ENCODE results near the gene LCN10. TPM values are rescaled to one million over a fixed set of nuclear protein-coding genes. Genes with fewer than 3 reads are reported as not detected.
A peak's percentile ranks its signal among the peaks of the same experiment; 100 is the strongest.

The LCN10 gene
- total RNA-seq, 2 donors from 2014 or later = 0.21 to 0.45 TPM

DNA sequence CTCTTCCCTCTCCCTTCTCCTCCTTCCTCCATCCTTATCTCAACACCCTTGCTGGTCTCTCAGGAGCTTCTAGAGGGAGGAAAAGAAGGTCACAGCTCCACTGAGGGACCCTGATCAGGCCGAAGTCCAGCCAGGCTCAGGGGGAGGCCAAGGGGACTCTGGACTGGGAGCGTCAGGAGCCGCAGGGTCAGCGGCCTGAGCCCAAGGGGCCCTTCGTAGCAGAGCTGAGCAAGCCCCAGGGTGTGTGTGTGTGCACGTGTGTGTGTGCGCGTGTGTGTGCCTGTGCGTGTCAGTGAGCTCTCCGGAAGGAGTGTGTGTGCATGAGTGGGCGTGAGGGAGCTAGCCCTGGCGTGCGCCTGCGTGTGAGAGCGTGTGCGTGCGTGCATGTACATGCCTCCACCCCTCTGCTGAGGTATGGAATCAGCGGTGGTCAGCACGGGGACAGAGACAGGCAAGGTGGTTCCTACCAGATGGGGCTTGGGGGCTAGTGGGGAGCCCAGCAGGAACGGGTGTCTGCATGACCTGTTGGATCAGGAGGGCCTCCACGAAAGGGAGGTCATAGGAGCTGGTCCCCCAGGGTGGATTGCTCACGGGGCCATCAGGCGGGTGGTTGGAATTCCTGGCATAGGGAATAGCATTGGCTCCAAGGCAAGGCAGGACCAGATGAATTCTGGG lies 45.5 kb downstream of the LCN10 start:
- H3K27ac Mint-ChIP-seq = peak overlapping the region in 1 of 2 donors; percentile 28
- peaks cover 17 to 25% of the 10 kb centered on the region in 2 donors for H3K4me1 Mint-ChIP-seq (ENCODE audit: low read depth in 2 of 2)
- ATAC-seq (no peak), DNase-seq (ENCODE audit: low spot score) (no peak)
- no peaks in the 10 kb centered on the region for H3K36me3 Mint-ChIP-seq
- H3K27me3 Mint-ChIP-seq = peaks cover 7 to 17% of the 10 kb centered on the region in 2 donors
- no peaks in the 10 kb centered on the region for H3K9me3 Mint-ChIP-seq
- no peak overlapping the region for H3K4me3 Mint-ChIP-seq

DNA sequence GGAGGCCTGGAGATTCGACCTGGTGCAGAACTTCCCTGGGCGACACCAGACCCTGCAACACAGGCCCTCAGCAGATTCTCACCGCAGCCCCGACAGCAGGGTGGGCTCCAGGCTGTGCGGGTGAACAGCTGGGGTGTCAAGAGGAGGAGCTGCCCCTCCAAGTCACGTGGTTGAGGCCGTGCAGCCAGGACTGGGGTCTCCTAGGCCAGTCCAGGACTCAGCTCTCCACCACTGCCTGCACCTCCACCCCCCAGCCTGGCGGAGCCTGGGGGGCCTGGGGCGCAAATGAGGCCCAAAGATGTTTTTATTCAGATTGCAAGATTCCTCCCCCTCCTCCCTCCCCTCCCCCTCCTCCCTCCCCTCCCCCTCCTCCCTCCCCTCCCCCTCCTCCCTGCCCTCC lies 46.2 kb downstream of the LCN10 start:
- Mint-ChIP-seq H3K4me1 (ENCODE audit: low read depth in 2 of 2) (peaks cover 14 to 19% of the 10 kb centered on the region in 2 donors), H3K9me3 (no peaks in the 10 kb centered on the region), H3K36me3 (no peaks in the 10 kb centered on the region), H3K4me3 (no peak overlapping the region), H3K27me3 (peaks cover 7 to 12% of the 10 kb centered on the region in 2 donors), H3K27ac (no peak overlapping the region)
- no peak for ATAC-seq
- no peak for DNase-seq (ENCODE audit: low spot score)

DNA sequence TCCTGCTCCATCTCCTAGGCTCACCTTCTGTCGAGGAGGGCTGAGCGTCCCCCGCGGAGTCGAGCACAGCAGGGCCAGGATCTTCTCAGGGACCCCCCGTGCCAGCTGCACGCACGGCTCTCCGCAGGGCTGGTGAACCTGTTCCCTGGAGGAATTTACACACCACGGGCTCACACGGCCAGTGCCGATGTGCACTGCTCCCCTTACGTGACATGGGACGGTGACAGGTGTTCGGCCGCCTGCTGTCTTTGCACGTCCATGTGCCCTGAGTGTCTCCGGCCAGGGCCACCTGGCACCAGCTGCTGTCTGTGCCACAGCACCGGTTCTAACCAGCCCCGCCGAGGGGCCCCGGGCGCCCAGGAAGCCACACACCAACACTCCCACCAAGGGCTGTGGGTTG lies 46.8 kb downstream of the LCN10 start:
- H3K27me3 Mint-ChIP-seq = peaks cover 7 to 11% of the 10 kb centered on the region in 2 donors
- H3K4me3 Mint-ChIP-seq = no peak overlapping the region
- DNase-seq (ENCODE audit: low spot score) (no peak), ATAC-seq (no peak)
- H3K4me1 Mint-ChIP-seq (ENCODE audit: low read depth in 2 of 2) = peaks cover 8 to 13% of the 10 kb centered on the region in 2 donors
- no peaks in the 10 kb centered on the region for H3K9me3 Mint-ChIP-seq
- no peaks in the 10 kb centered on the region for H3K36me3 Mint-ChIP-seq
- no peak overlapping the region for H3K27ac Mint-ChIP-seq

DNA sequence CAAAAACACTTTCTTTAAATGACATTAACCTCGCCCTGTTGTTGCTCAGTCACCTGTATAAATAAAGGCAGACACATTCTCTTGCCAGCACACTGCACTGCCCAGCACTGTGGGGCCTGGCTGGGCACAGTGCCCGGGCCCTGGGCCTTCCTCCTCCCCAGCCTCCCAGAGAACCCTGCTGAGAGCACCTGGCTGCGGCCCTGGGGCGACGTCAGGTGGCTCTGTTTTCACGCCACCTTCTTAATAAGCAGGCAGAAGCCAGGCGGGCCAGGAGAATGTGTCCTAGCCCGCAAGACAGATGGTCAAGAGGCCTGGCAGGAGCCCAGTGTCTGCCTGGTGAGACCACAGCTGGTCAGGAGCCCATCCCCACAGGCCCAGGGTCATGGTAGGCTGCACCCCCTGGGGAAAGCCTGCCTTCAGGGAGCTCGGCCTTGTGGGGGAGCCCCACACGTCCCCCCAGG lies 47.3 kb downstream of the LCN10 start:
- H3K27me3 Mint-ChIP-seq = peaks cover 7 to 11% of the 10 kb centered on the region in 2 donors
- H3K36me3 Mint-ChIP-seq = no peaks in the 10 kb centered on the region
- DNase-seq (ENCODE audit: low spot score) (no peak), ATAC-seq (no peak)
- H3K4me1 Mint-ChIP-seq (ENCODE audit: low read depth in 2 of 2) = peaks cover 6 to 10% of the 10 kb centered on the region in 2 donors
- H3K27ac Mint-ChIP-seq = no peak overlapping the region
- H3K9me3 Mint-ChIP-seq = no peaks in the 10 kb centered on the region
- no peak overlapping the region for H3K4me3 Mint-ChIP-seq

DNA sequence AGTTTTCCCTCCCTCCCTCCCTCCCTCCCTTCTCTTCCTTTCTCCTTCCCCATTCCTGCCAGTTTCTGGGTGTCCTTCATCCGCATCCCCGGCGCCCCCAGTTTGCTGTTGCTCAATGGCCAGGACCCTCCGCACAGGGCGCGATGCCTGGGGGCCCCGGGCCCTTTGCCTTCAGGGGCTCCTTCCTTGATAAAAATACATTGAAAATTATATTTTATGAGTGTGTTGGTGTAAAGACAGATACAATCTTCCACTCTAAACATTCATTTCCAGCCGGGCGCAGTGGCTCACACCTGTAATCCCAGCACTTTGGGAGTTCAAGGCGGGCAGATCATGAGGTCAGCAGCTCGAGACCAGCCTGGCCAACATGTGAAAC lies 47.9 kb downstream of the LCN10 start:
- Mint-ChIP-seq H3K9me3 (no peaks in the 10 kb centered on the region), H3K36me3 (no peaks in the 10 kb centered on the region), H3K27ac (no peak overlapping the region), H3K4me1 (ENCODE audit: low read depth in 2 of 2) (peaks cover 2 to 6% of the 10 kb centered on the region in 2 donors), H3K4me3 (no peak overlapping the region), H3K27me3 (peaks cover 7 to 11% of the 10 kb centered on the region in 2 donors)
- DNase-seq (ENCODE audit: low spot score) = no peak
- ATAC-seq = no peak

DNA sequence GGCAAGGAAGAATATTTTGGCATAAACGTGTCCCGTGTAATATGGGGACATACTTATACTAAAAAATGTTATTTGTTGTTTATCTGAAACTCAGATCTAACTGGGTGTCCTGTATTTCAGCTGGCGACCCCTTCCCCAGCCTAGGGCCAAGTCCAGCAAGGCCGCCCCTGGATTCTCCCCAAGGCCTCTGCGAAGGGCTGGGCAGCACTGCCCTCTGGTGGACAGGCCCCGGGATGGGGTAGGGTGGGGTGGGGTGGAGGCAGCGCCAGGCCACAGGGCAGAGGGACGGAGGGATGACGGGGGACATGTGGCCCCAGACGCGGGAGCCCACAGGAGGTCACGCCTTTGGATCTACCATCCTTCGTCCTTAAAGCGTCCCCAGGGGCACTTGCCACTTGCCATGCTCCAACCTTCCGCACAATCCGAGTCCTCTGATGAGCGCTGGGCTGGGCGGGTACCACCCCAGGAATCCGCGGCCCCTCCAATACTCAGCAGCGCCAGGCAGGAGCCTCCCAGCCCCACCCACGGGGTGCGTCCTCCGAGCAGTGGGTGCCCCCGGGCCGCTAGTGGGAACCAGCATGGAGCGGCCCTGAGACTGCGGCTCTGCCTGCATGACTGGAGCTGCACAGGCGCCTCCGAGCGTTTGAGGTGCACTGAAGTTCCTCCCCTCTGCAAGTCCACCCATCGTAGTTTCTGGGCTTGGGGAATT lies 48.4 kb downstream of the LCN10 start:
- Mint-ChIP-seq H3K4me1 (ENCODE audit: low read depth in 2 of 2) (peaks cover 2 to 6% of the 10 kb centered on the region in 2 donors), H3K9me3 (no peaks in the 10 kb centered on the region), H3K27ac (no peak overlapping the region)

DNA sequence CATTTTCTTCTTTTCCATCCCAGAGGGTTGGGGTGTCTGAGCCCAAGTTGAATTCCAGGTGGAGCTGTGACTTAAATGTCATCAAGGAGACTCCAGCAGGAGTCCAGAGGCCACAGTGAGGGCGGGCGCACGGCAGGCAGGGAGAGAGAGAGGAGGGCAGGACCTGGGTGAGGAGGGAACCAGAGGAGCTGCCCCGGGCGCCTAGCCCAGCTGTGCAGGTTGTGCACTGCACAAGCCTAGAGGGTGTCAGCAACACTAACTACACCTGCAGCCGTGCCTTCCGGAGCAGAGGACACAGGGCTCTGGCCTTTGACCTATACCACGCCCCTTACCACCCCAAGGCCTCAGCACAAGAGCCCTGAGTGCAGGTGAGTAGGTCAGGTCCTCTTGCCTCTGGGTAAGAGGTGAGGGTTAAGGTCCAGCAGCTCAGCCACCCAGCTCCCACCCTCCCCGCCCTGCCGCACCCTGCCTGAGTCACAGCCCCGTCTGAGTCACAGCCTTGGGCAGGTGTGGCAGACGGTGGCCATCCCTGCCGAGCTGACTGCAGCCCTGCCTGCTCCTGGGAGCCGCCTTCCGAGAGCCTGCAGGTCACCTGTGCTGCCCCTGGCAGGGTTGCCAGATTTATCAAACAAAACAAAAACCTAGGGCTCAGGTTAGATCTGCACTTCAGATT lies 49.1 kb downstream of the LCN10 start:
- H3K27ac Mint-ChIP-seq = no peak overlapping the region
- DNase-seq (ENCODE audit: low spot score) (no peak), ATAC-seq (no peak)
- no peaks in the 10 kb centered on the region for H3K36me3 Mint-ChIP-seq
- H3K27me3 Mint-ChIP-seq = peaks cover 7 to 9% of the 10 kb centered on the region in 2 donors
- peaks cover 2 to 6% of the 10 kb centered on the region in 2 donors for H3K4me1 Mint-ChIP-seq (ENCODE audit: low read depth in 2 of 2)
- no peak overlapping the region for H3K4me3 Mint-ChIP-seq
- H3K9me3 Mint-ChIP-seq = no peaks in the 10 kb centered on the region

More for the DNA sequence above, 48.4 kb downstream of the LCN10 start:
- no peaks in the 10 kb centered on the region for H3K36me3 Mint-ChIP-seq
- no peak for DNase-seq (ENCODE audit: low spot score)
- H3K27me3 Mint-ChIP-seq = peaks cover 7 to 11% of the 10 kb centered on the region in 2 donors
- H3K4me3 Mint-ChIP-seq = no peak overlapping the region
- ATAC-seq = peak; percentile 52 to 70

DNA sequence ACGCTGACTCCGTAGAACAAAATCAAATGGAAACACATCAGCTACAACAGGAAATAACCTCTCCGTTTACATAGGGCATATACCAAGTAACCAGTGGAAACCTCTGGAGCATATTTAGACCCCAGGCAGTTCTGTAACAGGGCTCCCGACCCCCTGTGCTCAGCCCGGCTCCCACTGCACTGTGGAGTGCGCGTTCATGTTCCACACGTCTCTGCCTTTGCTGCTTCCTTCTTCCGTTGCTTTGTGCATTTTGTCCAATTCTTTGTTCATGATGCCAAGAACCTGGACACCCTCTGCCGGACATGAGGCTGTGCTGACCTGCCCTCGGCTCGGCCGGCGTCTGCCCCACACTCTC lies 49.6 kb downstream of the LCN10 start:
- no peak for DNase-seq (ENCODE audit: low spot score)
- Mint-ChIP-seq H3K4me3 (no peak overlapping the region), H3K27ac (no peak overlapping the region), H3K4me1 (ENCODE audit: low read depth in 2 of 2) (peaks cover 2 to 6% of the 10 kb centered on the region in 2 donors), H3K36me3 (no peaks in the 10 kb centered on the region), H3K27me3 (peaks cover 7 to 9% of the 10 kb centered on the region in 2 donors), H3K9me3 (no peaks in the 10 kb centered on the region)
- no peak for ATAC-seq

DNA sequence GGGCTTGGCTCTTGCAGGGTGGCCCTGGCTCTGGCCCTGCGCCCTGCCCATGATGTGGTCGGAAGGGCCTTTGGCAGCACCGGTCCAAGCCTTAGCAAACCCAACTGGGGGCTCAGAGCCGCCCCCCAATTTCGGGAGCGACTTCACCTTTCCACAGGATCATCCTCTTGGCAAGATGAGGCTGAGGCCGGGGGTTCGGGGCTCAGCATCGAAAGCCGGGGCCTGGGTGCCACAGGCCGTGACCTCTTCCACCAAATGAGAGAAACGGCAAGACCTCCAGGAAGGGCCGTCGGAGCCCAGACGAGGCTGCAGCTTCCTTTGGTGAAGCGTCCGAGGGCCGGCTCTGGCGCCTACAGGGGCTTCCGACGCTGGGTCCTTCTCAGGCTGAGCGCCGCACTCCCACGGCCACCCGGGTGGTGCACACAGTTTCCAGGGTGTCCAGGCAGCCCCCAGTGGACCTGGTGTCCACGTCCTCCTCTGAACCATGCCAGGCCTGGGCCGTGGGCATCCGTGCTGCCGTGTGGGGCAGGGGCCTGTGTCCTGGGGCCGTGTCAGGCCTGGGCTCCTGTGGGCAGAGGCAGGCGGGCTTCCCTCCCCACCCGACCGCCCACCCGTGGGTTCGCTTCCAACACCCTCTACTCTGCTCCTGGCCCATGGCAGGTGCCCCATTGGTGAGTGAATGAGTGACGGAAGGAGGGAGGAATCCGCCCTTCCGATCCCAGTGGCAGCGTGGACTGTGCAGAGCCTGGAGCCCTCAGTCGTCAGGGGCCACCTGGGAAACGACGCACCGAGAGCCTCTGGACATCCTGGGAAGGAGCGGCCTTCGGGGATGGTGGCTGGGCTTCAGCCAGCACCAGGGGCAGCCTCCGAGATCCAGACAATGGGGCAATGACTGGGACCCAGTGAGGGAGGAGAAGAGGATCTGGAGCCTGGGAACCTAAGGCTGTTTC lies 50.3 kb downstream of the LCN10 start:
- Mint-ChIP-seq H3K27ac (no peak overlapping the region), H3K36me3 (no peaks in the 10 kb centered on the region), H3K4me1 (ENCODE audit: low read depth in 2 of 2) (peaks cover 2 to 5% of the 10 kb centered on the region in 2 donors), H3K4me3 (no peak overlapping the region), H3K9me3 (no peaks in the 10 kb centered on the region), H3K27me3 (peaks cover 5% of the 10 kb centered on the region in 2 donors)
- DNase-seq (ENCODE audit: low spot score) (no peak), ATAC-seq (no peak)

DNA sequence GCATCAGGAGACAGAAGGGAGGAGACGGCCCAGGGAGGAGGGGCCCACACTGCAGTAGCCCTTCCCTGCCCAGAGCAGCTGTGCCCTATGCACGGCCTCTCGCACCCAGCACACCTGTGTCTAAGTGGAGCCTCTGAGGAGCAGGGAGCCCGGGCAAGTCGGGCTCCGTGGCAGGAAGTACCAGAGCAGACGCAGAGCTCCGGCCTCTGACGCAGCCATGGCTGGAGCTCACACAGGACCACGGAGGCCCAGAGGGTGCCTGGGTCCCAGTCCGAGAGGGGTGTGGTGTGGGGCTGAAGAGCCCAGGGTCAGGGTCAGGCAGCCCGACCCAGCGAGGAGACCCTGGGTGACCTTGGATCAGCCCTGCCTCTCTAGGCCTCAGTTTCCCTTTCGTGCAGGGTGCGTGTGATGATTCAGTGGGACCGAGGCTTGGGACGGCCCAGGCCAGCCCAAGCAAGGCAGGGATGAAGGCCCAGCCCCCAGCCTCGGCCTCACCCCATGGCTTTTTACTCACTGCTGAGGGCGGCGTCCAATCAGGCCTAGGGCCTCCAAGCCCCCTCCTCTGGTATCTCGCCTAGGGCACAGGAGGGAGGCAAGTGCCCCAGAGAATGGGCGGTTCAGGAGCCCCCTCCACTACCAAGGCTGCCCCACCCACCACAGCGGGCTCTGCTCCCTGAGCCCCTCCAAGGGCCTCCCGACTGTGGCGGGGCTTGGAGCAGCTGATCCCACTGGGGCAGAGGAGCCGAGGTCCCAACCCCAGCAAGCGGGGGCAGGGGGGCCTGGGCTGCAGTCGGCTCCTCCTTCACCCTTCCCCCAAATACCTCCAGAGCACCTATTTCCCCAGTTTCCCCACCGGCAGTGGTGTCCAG lies 51.2 kb downstream of the LCN10 start:
- no peaks in the 10 kb centered on the region for H3K4me1 Mint-ChIP-seq (ENCODE audit: low read depth in 2 of 2)
- no peaks in the 10 kb centered on the region for H3K27me3 Mint-ChIP-seq
- H3K36me3 Mint-ChIP-seq = no peaks in the 10 kb centered on the region
- DNase-seq (ENCODE audit: low spot score) = no peak
- no peak overlapping the region for H3K4me3 Mint-ChIP-seq
- no peak for ATAC-seq
- H3K27ac Mint-ChIP-seq = no peak overlapping the region
- no peaks in the 10 kb centered on the region for H3K9me3 Mint-ChIP-seq

DNA sequence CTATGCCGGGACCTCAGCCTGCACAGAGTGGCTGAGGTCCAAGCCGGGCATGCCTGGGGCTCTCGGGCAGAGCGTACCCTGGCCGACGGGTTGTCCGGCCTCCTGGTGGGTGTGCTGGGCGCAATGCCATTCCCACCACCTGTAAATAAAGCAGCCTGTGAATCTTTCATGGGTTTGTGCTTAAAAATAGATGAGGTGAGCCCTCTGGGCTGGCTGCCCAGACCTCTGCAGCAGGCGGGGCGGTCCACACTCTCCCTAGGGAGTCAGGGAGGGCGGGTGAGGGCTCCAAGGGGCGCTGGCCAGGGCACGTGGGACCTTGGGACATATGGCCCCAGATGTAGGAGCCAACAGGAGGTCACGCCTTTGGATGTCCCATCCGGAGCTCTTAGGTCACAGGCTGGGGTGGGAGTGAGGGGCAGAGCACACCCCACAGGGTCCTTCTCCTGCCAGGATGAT lies 51.9 kb downstream of the LCN10 start:
- no peaks in the 10 kb centered on the region for H3K36me3 Mint-ChIP-seq
- H3K9me3 Mint-ChIP-seq = no peaks in the 10 kb centered on the region
- DNase-seq (ENCODE audit: low spot score) (no peak), ATAC-seq (no peak)
- no peak overlapping the region for H3K4me3 Mint-ChIP-seq
- no peaks in the 10 kb centered on the region for H3K27me3 Mint-ChIP-seq
- H3K27ac Mint-ChIP-seq = no peak overlapping the region
- H3K4me1 Mint-ChIP-seq (ENCODE audit: low read depth in 2 of 2) = peaks cover 0 to 2% of the 10 kb centered on the region in 2 donors

DNA sequence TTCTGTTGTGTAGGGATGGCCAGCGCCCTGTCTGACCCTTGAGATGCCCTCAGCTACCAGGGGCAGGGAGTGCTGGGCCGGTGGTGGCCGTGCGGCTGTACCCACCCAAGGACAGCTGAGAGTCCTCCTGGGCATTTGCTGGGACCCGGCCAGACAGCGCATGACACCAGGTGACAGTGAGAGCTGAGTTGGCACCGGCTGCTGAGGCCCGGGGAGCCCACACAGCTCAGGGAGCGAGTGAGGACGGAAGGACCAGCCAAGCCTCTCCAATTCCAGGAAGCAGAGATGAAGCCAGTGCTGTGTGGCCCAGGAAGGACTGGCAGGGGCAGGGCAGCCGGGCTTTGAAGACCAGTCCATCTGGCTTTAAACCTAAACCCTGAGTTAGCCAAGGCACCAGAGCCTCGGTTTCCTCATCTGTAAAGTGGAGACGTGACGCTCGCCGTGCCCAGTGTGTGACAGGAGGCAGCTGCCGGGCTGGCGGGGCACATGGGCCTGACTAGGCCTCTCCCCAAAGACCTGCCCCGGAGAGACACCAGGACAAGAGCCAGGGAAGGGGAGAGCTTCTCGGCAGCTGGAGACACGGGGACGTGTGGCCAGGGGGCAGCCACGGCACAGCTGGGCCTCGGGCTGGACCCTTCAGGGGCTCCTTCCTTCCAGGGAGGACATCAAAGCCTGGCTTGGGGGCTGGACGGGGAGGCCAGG lies 52.5 kb downstream of the LCN10 start:
- H3K36me3 Mint-ChIP-seq = no peaks in the 10 kb centered on the region
- no peaks in the 10 kb centered on the region for H3K9me3 Mint-ChIP-seq
- H3K4me3 Mint-ChIP-seq = no peak overlapping the region
- peaks cover 0 to 3% of the 10 kb centered on the region in 2 donors for H3K4me1 Mint-ChIP-seq (ENCODE audit: low read depth in 2 of 2)
- ATAC-seq = no peak
- no peaks in the 10 kb centered on the region for H3K27me3 Mint-ChIP-seq
- no peak for DNase-seq (ENCODE audit: low spot score)
- H3K27ac Mint-ChIP-seq = no peak overlapping the region

Data from natural killer cell treated with Interleukin-12 subunit alpha and Interleukin-12 subunit beta and Interleukin-15 and Interleukin-18, amount 100 ng/mL, for 72 hours (primary cell).